ENCODE data around the gene RHD.
"Not testable (repeated sequence)": the region's sequence is repeated elsewhere in the genome, so short reads cannot be mapped to it uniquely, and the experiment has no call there.

- TF ChIP-seq POLR2A, CTCF (IDR thresholded peaks at IDR 0.05): not testable (repeated sequence)
Observed at GRCh38 chr1:25309486-25309885, 37.2 kb downstream of the RHD start.

Measured in right lobe of liver (tissue), 4 donors.